Epithelial cell of esophagus (primary cell): ENCODE results near the gene MAP3K4.

Experiments
- DNase-seq: peaks from one replicate; pipeline ENCODE4 v3.0.0; 2010; ENCODE audit warnings: low read depth
- H3K4me3 ChIP-seq: 2 replicates; pipeline ENCODE4 v1.5.1; 2011; ENCODE audit warnings: mild to moderate bottlenecking, low read length, control low read depth
- TF ChIP-seq, protein P1 (sequence below): IDR thresholded peaks from 2 replicates; pipeline ENCODE4 v1.5.1; 2011; ENCODE audit warnings: low read depth, mild to moderate bottlenecking, low read length, control low read depth, inconsistent platforms; ENCODE audit not compliant: insufficient read depth; ENCODE audit errors: missing control alignments

The MAP3K4 gene

DNA sequence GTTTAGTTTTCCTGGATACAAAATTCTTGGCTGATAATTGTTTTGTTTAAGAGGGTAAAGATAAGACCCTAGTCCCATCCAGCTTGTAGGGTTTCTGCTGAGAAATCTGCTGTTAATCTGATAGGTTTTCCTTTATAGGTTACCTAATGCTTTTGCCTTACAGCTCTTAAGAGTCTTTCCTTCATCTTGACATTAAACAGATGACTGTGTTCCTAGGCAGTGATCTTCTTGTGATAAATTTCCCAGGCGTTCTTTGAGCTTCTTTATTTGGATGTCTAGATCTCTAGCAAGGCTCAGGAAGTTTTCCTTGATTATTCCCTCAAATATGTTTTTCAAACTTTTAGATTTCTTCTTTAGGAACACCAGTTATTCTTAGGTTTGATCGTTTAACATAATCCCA, 134.0 kb downstream of the MAP3K4 start:
- no peak for DNase-seq
- TF ChIP-seq, protein P1, sequence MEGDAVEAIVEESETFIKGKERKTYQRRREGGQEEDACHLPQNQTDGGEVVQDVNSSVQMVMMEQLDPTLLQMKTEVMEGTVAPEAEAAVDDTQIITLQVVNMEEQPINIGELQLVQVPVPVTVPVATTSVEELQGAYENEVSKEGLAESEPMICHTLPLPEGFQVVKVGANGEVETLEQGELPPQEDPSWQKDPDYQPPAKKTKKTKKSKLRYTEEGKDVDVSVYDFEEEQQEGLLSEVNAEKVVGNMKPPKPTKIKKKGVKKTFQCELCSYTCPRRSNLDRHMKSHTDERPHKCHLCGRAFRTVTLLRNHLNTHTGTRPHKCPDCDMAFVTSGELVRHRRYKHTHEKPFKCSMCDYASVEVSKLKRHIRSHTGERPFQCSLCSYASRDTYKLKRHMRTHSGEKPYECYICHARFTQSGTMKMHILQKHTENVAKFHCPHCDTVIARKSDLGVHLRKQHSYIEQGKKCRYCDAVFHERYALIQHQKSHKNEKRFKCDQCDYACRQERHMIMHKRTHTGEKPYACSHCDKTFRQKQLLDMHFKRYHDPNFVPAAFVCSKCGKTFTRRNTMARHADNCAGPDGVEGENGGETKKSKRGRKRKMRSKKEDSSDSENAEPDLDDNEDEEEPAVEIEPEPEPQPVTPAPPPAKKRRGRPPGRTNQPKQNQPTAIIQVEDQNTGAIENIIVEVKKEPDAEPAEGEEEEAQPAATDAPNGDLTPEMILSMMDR: no peak
- H3K4me3 ChIP-seq: no peak overlapping the region

DNA sequence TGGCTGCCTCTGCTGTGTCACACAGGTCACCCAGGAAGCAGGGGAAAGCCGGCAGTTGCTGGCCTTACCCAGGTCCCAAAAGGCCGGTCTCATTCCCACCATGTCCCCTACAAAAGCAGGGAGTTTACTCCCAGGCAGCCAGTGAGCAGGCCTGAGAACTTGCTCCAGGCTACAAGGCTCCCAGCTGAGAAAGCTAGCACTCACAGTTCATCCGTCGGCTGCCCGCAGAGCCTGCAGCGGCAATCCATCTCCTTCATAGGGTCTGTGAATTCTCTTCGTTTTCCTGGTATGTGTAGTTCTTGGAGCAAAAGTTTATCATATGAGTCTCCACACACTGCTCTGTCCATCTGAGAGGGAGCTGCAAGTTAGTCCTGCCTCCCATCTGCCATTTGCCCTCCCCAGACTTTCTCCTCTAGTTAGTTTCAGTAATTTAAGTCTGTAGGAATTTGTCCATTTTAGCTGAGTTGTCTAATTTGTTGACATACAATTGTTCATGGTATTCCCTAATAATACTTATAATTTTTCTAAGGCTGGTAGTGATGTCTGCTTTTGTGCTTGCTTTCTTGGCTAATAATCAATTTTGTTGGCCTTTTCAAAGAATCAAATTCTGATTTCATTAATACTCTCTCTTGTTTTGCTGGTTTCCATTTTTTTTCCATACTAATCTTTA, 135.6 kb downstream of the MAP3K4 start:
- TF ChIP-seq, protein P1: no peak
- H3K4me3 ChIP-seq: no peak overlapping the region
- DNase-seq: no peak

DNA sequence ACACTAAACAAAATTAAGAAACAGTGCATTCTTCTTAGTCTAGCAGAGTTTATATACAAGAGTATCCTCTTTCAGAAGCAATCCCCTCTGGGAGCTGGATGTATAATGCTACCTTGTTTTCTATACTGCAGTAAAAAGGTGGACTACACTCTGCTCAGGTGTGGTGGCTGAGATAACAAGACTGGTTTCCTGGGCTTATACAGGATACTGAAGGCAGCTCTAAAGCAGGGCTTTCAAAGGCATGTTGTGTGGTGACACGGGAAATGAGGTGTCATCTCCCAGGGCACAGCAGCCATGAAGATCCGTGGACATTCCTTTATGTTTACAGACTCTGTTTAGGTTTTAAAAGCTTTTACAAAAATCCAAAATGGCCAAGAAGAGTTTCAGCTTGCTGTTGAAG, 136.7 kb downstream of the MAP3K4 start:
- no peak overlapping the region for H3K4me3 ChIP-seq
- no peak for DNase-seq
- TF ChIP-seq, protein P1: no peak

GRCh38 chr6:161128680-161129196, 137.2 kb downstream of the MAP3K4 start:
- DNase-seq: peak; percentile 76

DNA sequence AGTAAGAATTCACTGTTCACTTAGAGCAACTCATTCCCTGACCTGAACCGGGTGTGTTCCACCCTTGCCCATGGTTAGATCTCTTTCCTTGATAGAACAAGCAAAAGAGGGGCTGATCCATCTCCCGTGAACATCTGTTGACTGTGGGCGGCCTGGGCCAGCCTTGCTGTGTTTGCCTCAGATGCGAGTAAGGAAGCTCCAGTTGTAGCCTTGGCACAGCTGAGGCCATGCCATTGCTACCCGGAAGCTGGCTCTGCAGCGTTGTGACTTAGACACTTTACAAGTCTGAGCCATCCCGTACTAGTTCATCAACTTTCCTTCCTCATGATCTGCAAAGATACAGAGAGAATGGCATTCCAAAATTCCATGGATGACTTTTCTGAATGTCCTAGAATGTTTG, 139.0 kb downstream of the MAP3K4 start:
- no peak overlapping the region for H3K4me3 ChIP-seq
- no peak for DNase-seq
- TF ChIP-seq, protein P1: no peak

More at GRCh38 chr6:161128680-161129196, 137.2 kb downstream of the MAP3K4 start:
- no peak overlapping the region for H3K4me3 ChIP-seq
- TF ChIP-seq, protein P1: no peak

DNA sequence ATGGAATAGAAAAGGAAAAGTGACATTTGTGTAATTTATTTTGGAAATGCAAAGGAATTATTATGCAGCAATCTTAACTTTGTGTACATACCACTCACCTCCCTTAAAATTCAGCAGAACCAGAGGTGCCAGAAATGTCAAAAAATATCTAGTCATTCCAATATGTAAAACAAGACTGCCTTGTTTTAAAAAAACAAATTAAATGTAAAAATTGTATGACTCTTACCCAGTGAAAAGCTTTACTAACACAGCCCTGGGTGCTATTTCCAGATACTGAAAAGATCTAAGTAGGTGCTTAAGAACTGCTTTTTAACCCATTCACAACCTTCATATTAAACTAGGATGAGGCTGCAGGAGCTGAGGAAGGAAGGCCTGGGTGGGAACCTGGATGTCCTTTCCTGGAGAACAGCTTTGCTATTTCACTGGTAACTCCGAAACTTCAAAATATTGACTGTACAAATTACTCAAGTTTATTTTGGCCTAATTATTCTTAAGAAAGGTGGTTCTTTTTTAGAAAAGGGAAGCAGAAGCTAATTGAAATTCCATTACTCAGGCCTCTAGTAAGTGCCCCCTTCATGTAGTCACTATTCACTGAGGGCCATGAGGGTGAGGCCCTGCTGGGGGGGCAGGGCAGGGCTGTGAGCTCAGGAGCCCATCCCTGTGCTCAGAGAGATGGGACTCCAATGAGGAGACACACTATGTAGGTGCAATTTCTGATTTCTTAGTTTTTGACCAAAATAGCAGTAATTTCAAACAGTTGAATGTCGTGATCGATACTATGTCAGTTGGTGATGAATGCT, 139.6 kb downstream of the MAP3K4 start:
- no peak overlapping the region for H3K4me3 ChIP-seq
- TF ChIP-seq, protein P1: no peak
- no peak for DNase-seq
